ENCODE measurements around the gene PDGFD.
"Not testable (repeated sequence)": the region's sequence is repeated elsewhere in the genome, so short reads cannot be mapped to it uniquely, and the experiment has no call there.

Gene PDGFD

GRCh38 chr11:104058680-104059079 lies 105.3 kb downstream of the PDGFD start:
- no peak for DNase-seq (ENCODE audit: extremely low read depth, low read depth)
- no peak for TF ChIP-seq CTCF (IDR thresholded peaks at IDR 0.05; ENCODE audit: low read depth, low read length)

DNA sequence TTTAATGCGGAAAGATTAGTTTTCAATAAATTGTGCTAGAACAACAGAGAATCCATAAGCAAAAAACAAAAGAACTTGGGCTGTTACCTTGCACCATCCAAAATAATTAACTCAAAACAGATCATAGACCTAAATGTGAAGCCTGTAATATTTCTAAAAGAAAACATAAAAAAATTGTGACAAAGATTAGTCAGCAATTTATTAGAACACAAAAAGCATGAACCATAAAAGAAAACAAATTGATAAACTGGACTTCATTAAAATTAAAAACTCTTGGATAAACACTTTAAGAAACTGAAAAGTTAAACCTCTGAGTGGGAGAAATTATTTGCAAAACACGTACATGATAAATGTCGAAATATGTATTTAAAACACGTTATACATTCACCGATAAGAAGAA lies 106.0 kb downstream of the PDGFD start:
- no peak for DNase-seq (ENCODE audit: extremely low read depth, low read depth)

GRCh38 chr11:104055596-104055995 lies 108.4 kb downstream of the PDGFD start:
- no peak for DNase-seq (ENCODE audit: extremely low read depth, low read depth)
- TF ChIP-seq CTCF (IDR thresholded peaks at IDR 0.05; ENCODE audit: low read depth, low read length): no peak

More for the DNA sequence above, 106.0 kb downstream of the PDGFD start:
- TF ChIP-seq CTCF (IDR thresholded peaks at IDR 0.05; ENCODE audit: low read depth, low read length): no peak

GRCh38 chr11:104054911-104055529 lies 108.9 kb downstream of the PDGFD start:
- TF ChIP-seq CTCF (IDR thresholded peaks at IDR 0.05; ENCODE audit: low read depth, low read length): no peak
- no peak for DNase-seq (ENCODE audit: extremely low read depth, low read depth)

- no peak for DNase-seq (ENCODE audit: extremely low read depth, low read depth)
- TF ChIP-seq CTCF (IDR thresholded peaks at IDR 0.05; ENCODE audit: low read depth, low read length): no peak
Measured at GRCh38 chr11:104053743-104054478, 110.0 kb downstream of the PDGFD start.

DNA sequence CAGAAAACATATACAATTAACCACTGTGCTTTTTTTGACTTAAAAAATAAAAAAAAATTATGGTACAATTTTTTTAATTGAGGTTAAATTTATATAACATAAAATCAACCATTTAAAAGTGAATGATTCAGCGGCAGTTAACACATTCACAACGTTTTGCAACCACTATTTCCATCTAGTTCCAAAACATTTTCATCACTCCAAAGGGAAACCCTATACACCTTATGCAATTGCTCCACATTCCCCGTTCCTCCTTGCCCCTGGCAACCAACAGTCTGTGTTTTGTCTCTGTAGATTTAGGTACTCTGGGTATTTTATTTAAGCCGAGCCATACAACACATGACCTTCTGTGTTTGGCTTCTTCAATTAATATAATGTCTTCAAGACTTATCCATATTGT lies 112.2 kb downstream of the PDGFD start:
- TF ChIP-seq CTCF (IDR thresholded peaks at IDR 0.05; ENCODE audit: low read depth, low read length): no peak
- DNase-seq (ENCODE audit: extremely low read depth, low read depth): no peak

- no peak for TF ChIP-seq CTCF (IDR thresholded peaks at IDR 0.05; ENCODE audit: low read depth, low read length)
- no peak for DNase-seq (ENCODE audit: extremely low read depth, low read depth)
Measured at GRCh38 chr11:104049116-104049515, 114.8 kb downstream of the PDGFD start.

- not testable (repeated sequence) for DNase-seq (ENCODE audit: extremely low read depth, low read depth)
Measured at GRCh38 chr11:104046858-104047257, 117.1 kb downstream of the PDGFD start.
